Ishikawa (cell line): Measurements from ENCODE around the gene YWHAQ.

Source experiments
- CEBPB ChIP-seq: IDR thresholded peaks from 2 replicates; pipeline ENCODE4 v1.6.1; 2012
- EGR1 ChIP-seq: IDR thresholded peaks from 2 replicates; pipeline ENCODE4 v1.6.1; 2012
- EP300 ChIP-seq: IDR thresholded peaks from 2 replicates; pipeline ENCODE4 v1.6.1; 2012; ENCODE audit warnings: borderline replicate concordance
- FOXM1 ChIP-seq: IDR thresholded peaks from 2 replicates; pipeline ENCODE4 v1.6.1; 2012; ENCODE audit warnings: low read depth, borderline replicate concordance
- MAX ChIP-seq: IDR thresholded peaks from 2 replicates; pipeline ENCODE4 v1.6.1; 2012
- NFIC ChIP-seq: IDR thresholded peaks from 2 replicates; pipeline ENCODE4 v1.6.1; 2012
- RAD21 ChIP-seq: IDR thresholded peaks from 2 replicates; pipeline ENCODE4 v1.6.1; 2012; ENCODE audit warnings: low read depth
- REST ChIP-seq: IDR thresholded peaks from 2 replicates; pipeline ENCODE4 v1.6.1; 2012; ENCODE audit warnings: low read depth, mild to moderate bottlenecking
- TCF12 ChIP-seq: IDR thresholded peaks from 2 replicates; pipeline ENCODE4 v1.6.1; 2012; ENCODE audit warnings: low read depth
- TEAD4 ChIP-seq: IDR thresholded peaks from 2 replicates; pipeline ENCODE4 v1.6.1; 2012
- USF1 ChIP-seq: IDR thresholded peaks from 2 replicates; pipeline ENCODE4 v1.6.1; 2012
- YY1 ChIP-seq: IDR thresholded peaks from 2 replicates; pipeline ENCODE4 v1.6.1; 2012; ENCODE audit warnings: low read depth

- no peak for TF ChIP-seq YY1
- TF ChIP-seq EP300, result no peak
- TF ChIP-seq EGR1, result no peak
- no peak for TF ChIP-seq TCF12
- no peak for TF ChIP-seq REST
- no peak for TF ChIP-seq FOXM1
- no peak for TF ChIP-seq NFIC
- no peak for TF ChIP-seq USF1
- TF ChIP-seq RAD21, result no peak
- TF ChIP-seq MAX, result no peak
- TF ChIP-seq TEAD4, result no peak
- TF ChIP-seq CEBPB, result no peak
These were observed 13.5 kb downstream of the YWHAQ start for GRCh38 chr2:9617296-9617695.
